IPS-18c (cell line): Measurements from ENCODE around the gene CD38.

Experiments
- H3K4me3 ChIP-seq: 2 replicates; pipeline ENCODE4 v1.7.0; 2013; ENCODE audit warnings: low read depth, mild to moderate bottlenecking, low read length, moderate library complexity; ENCODE audit not compliant: insufficient read depth
- H3K9me3 ChIP-seq: one replicate; pipeline ENCODE4 v1.6.1; 2013; ENCODE audit warnings: mild to moderate bottlenecking, low read length, moderate library complexity; ENCODE audit not compliant: control insufficient read depth, insufficient read depth

The CD38 gene

GRCh38 chr4:15901007-15901406 lies 122.9 kb downstream of the CD38 start:
- no peak overlapping the region for H3K4me3 ChIP-seq
- no peaks in the 10 kb centered on the region for H3K9me3 ChIP-seq

- Histone ChIP-seq H3K4me3 (no peak overlapping the region), H3K9me3 (no peaks in the 10 kb centered on the region)
Observed at GRCh38 chr4:15901998-15902397, 123.9 kb downstream of the CD38 start.

- no peaks in the 10 kb centered on the region for H3K9me3 ChIP-seq
- no peak overlapping the region for H3K4me3 ChIP-seq
Observed at GRCh38 chr4:15902746-15903145, 124.6 kb downstream of the CD38 start.
